Calu3 (cell line): ENCODE results near the gene PSORS1C1. TPM values are rescaled to one million over a fixed set of nuclear protein-coding genes. Genes with fewer than 3 reads are reported as not detected.
"Not testable (repeated sequence)": the region's sequence is repeated elsewhere in the genome, so short reads cannot be mapped to it uniquely, and the experiment has no call there.

Experiments
- BruUV-seq: library from RNA; stranded (reverse); fragments of 400-500 nt; replicated peaks from 2 replicates; lab custom pipeline; 2021; lab: Mats Ljungman, UMichigan
- CTCF ChIA-PET: fragments of 300-600 bp; sonication (Branson Sonifier 250); formaldehyde crosslinking; loops from one replicate; lab custom pipeline; 2022; ENCODE audit warnings: antibody characterized with exemption; lab: Charles Lee
- DNase-seq: peaks from one replicate; pipeline ENCODE4 v3.0.0; 2022
- H3K27ac Mint-ChIP-seq: one replicate; pipeline ENCODE4 v1.8.0; 2022; ENCODE audit warnings: mixed read lengths; ENCODE audit not compliant: unreplicated experiment
- H3K27me3 Mint-ChIP-seq: one replicate; pipeline ENCODE4 v1.8.0; 2022; ENCODE audit warnings: mixed read lengths; ENCODE audit not compliant: unreplicated experiment
- H3K36me3 Mint-ChIP-seq: one replicate; pipeline ENCODE4 v1.8.0; 2022; ENCODE audit warnings: mild to moderate bottlenecking, moderate library complexity, mixed read lengths; ENCODE audit not compliant: insufficient read depth, unreplicated experiment
- H3K4me1 Mint-ChIP-seq: one replicate; pipeline ENCODE4 v1.8.0; 2022; ENCODE audit warnings: mild to moderate bottlenecking, low read depth, mixed read lengths; ENCODE audit not compliant: unreplicated experiment
- H3K4me3 Mint-ChIP-seq: one replicate; pipeline ENCODE4 v1.8.0; 2022; ENCODE audit warnings: mild to moderate bottlenecking, low read depth, moderate library complexity, mixed read lengths; ENCODE audit not compliant: unreplicated experiment
- H3K9me3 Mint-ChIP-seq: one replicate; pipeline ENCODE4 v1.8.0; 2022; ENCODE audit warnings: low read depth, mixed read lengths; ENCODE audit not compliant: unreplicated experiment
- intact Hi-C: fragments of 100-400 bp; cut with micrococcal nuclease; formaldehyde crosslinking; loops from one replicate; pipeline ENCODE4 v1.10.0; 2022; ENCODE audit not compliant: unreplicated experiment
- total RNA-seq: library from RNA; stranded (reverse); gene quantifications from 2 replicates; pipeline ENCODE4 v1.2.3, GENCODE V29; 2022
- TF ChIP-seq, protein P1 (sequence below): fragments of 200-600 bp; IDR thresholded peaks from one replicate; pipeline ENCODE4 v1.8.0; 2022; ENCODE audit warnings: antibody characterized with exemption; ENCODE audit not compliant: unreplicated experiment

PSORS1C1 gene
- total RNA-seq, 1 experiment from 2014 or later, result 11.0 TPM

- CTCF ChIA-PET, result interaction anchor here (0.6 kb wide), 1 partner anchor 11 kb away, joined by 4 read pairs; no protein-coding TSS in a partner anchor
- no peaks in the 10 kb centered on the region for H3K27me3 Mint-ChIP-seq
- peak overlapping the region; percentile 58 for H3K27ac Mint-ChIP-seq
- intact Hi-C loops, result loop anchor here (2.0 kb wide), 1 partner anchor 20 kb away; the partner anchor contains the start of gene TCF19
- H3K9me3 Mint-ChIP-seq, result no peaks in the 10 kb centered on the region
- DNase-seq, result no peak
- H3K4me1 Mint-ChIP-seq, result peaks cover 51% of the 10 kb centered on the region
- peak overlapping the region; percentile 91 for H3K4me3 Mint-ChIP-seq
- no TSS peak for BruUV-seq
- TF ChIP-seq, protein P1, sequence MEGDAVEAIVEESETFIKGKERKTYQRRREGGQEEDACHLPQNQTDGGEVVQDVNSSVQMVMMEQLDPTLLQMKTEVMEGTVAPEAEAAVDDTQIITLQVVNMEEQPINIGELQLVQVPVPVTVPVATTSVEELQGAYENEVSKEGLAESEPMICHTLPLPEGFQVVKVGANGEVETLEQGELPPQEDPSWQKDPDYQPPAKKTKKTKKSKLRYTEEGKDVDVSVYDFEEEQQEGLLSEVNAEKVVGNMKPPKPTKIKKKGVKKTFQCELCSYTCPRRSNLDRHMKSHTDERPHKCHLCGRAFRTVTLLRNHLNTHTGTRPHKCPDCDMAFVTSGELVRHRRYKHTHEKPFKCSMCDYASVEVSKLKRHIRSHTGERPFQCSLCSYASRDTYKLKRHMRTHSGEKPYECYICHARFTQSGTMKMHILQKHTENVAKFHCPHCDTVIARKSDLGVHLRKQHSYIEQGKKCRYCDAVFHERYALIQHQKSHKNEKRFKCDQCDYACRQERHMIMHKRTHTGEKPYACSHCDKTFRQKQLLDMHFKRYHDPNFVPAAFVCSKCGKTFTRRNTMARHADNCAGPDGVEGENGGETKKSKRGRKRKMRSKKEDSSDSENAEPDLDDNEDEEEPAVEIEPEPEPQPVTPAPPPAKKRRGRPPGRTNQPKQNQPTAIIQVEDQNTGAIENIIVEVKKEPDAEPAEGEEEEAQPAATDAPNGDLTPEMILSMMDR, result no peak
- peaks cover 89% of the 10 kb centered on the region for H3K36me3 Mint-ChIP-seq
Measured at GRCh38 chr6:31179042-31179386, 64.4 kb downstream of the PSORS1C1 start.

- CTCF ChIA-PET, result interaction anchor here (2.7 kb wide), 1 partner anchor 21 kb away, joined by 11 read pairs; the partner anchor contains the start of genes CCHCR1 and TCF19
- no TSS peak for BruUV-seq
- TF ChIP-seq, protein P1, result no peak
- Mint-ChIP-seq H3K36me3 (peaks cover 85% of the 10 kb centered on the region), H3K4me1 (peaks cover 51% of the 10 kb centered on the region), H3K9me3 (no peaks in the 10 kb centered on the region), H3K27me3 (no peaks in the 10 kb centered on the region), H3K27ac (peak overlapping the region; percentile 90), H3K4me3 (peak overlapping the region; percentile 91)
- intact Hi-C loops, result loop anchor here (2.0 kb wide), 1 partner anchor 21 kb away; the partner anchor contains the start of gene TCF19
- DNase-seq, result no peak
Measured at GRCh38 chr6:31179896-31180295, 65.3 kb downstream of the PSORS1C1 start.

DNA sequence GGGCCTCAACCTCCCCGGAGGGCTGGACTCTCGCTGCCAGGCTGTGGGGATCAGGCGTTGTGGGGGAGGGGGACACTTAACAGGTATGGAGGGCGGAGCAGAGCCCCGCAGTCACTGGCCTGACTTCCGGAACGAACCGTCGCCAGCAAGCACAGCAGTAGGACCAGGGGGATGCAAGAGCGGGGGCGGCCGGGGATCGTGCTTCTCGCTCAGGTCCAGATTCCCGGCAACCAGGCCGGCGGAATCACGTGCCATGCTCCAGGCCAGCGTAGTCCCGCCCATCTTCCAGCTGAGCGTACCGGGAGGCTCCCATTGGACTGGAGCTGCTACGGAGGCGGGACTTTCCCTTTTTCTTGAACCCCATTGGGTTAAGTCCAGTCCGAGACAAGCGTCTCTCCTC lies 65.9 kb downstream of the PSORS1C1 start:
- Mint-ChIP-seq H3K4me3 (peak overlapping the region; percentile 91), H3K9me3 (no peaks in the 10 kb centered on the region), H3K27me3 (no peaks in the 10 kb centered on the region), H3K36me3 (peaks cover 85% of the 10 kb centered on the region), H3K4me1 (peaks cover 49% of the 10 kb centered on the region), H3K27ac (peak overlapping the region; percentile 90)
- DNase-seq, result peak; percentile 98
- CTCF ChIA-PET, result interaction anchor here (0.6 to 2.7 kb wide), 3 partner anchors 22 to 99 kb away, joined by 3 to 11 read pairs (median 7); partner anchors contain the start of genes CCHCR1 and TCF19
- TF ChIP-seq, protein P1, result no peak
- intact Hi-C loops, result no loop called here
- BruUV-seq, result no TSS peak

DNA sequence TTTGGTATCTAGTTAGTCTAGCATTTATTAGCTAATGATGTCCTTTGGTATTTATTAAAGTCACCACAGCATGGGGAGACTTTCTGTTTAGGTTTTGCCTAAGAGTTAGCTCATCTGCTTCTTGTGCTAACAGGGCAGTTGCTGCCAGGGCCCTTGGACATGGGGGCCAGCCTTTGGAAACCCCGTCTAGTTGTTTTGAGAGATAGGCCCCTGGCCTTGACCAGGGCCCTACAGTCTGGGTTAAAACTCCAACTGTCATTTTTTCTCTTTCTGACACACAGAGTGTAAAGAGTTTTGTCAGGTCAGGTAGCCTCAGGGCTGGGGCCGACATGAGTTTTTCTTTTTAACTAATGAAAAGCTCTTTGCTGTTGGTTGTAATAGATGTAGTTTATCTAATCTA lies 68.7 kb downstream of the PSORS1C1 start:
- H3K9me3 Mint-ChIP-seq, DNase-seq, intact Hi-C loops, H3K27me3 Mint-ChIP-seq, BruUV-seq: not testable (repeated sequence)
- H3K36me3 Mint-ChIP-seq, result peaks cover 85% of the 10 kb centered on the region
- H3K4me3 Mint-ChIP-seq, result peak overlapping the region; percentile 91
- H3K27ac Mint-ChIP-seq, result peak overlapping the region; percentile 89
- CTCF ChIA-PET, result interaction anchor here (0.7 to 1.5 kb wide), 4 partner anchors 9 to 216 kb away, joined by 3 to 4 read pairs (median 4); partner anchors contain the start of gene TCF19
- H3K4me1 Mint-ChIP-seq, result peaks cover 48% of the 10 kb centered on the region

DNA sequence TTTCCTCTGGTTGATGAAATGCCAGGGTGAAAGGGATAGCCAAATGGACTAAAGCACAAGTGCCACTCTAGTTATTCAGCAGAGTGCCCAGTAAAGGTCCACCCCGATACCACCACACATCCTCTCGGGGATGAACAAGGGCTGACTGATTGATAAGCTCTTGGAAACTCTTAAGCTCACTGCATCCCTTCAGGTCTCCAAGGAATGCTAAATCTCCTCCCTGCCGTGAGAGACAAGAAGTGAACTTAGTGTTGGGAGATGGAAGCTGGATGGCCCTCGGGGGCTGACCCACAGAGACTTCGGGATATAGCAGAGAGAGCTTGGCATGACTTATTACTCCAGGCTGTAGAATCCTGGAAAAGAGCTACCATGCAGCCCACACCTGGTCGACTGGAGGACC lies 69.3 kb downstream of the PSORS1C1 start:
- peaks cover 42% of the 10 kb centered on the region for H3K4me1 Mint-ChIP-seq
- DNase-seq, H3K9me3 Mint-ChIP-seq, intact Hi-C loops, H3K27me3 Mint-ChIP-seq: not testable (repeated sequence)
- TSS peak; percentile 54 for BruUV-seq
- CTCF ChIA-PET, result interaction anchor here (0.7 to 1.5 kb wide), 4 partner anchors 25 to 216 kb away, joined by 3 to 4 read pairs (median 4); partner anchors contain the start of gene TCF19
- H3K36me3 Mint-ChIP-seq, result peaks cover 79% of the 10 kb centered on the region
- peak overlapping the region; percentile 89 for H3K27ac Mint-ChIP-seq
- H3K4me3 Mint-ChIP-seq, result peak overlapping the region; percentile 91

DNA sequence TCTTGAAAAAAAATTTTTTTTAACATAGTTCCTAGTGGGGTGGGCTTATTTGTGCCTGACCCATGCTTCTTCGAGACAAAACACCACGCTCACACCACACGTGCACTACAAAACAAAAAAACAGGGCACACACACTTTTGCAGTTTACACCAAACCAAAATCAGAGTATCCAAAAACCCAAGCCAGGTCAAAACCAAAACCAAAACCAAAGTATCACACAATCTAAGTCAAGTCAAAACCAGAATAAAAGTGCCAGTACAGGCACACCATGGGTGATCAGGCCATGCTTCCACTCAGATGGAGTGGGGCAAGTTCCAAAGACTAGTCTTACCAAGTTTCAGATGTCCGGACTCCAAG lies 71.1 kb downstream of the PSORS1C1 start:
- Mint-ChIP-seq H3K4me3 (peak overlapping the region; percentile 91), H3K36me3 (peaks cover 63% of the 10 kb centered on the region), H3K4me1 (peaks cover 24% of the 10 kb centered on the region), H3K27ac (peak overlapping the region; percentile 97)
- DNase-seq, H3K9me3 Mint-ChIP-seq, intact Hi-C loops, H3K27me3 Mint-ChIP-seq: not testable (repeated sequence)
- BruUV-seq, result TSS peak; percentile 56
- CTCF ChIA-PET, result interaction anchor here (0.8 to 1.6 kb wide), 2 partner anchors 27 to 71 kb away, joined by 3 to 4 read pairs; partner anchors contain the start of gene TCF19
